Activated B cell treated with CpG ODN at 0.5 μM for 24 hours (primary cell): Measurements from ENCODE around the gene MAP7D2. TPM values are rescaled to one million over a fixed set of nuclear protein-coding genes. Genes with fewer than 3 reads are reported as not detected.

Experiments
- ATAC-seq: fragments of 200-7000 bp; cut with Tn5 transposase; one replicate; pipeline ENCODE4 v1.10.0; 2021; ENCODE audit warnings: low read depth, mild to moderate bottlenecking, moderate library complexity
- CTCF ChIA-PET: fragments of 350-600 bp; sonication (Branson Sonifier 250); formaldehyde crosslinking; loops from one replicate; lab custom pipeline; 2021; ENCODE audit warnings: antibody characterized with exemption; lab: Charles Lee
- POLR2A ChIA-PET: fragments of 350-600 bp; sonication (Branson Sonifier 250); formaldehyde crosslinking; loops from one replicate; lab custom pipeline; 2021; ENCODE audit warnings: antibody characterized with exemption; lab: Charles Lee
- DNase-seq: peaks from one replicate; pipeline ENCODE4 v3.0.0; 2022
- H3K27ac Mint-ChIP-seq: one replicate; pipeline ENCODE4 v1.8.0; 2020; ENCODE audit warnings: mixed read lengths
- H3K27me3 Mint-ChIP-seq: one replicate; pipeline ENCODE4 v1.8.0; 2021; ENCODE audit warnings: mixed read lengths
- H3K36me3 Mint-ChIP-seq: one replicate; pipeline ENCODE4 v1.8.0; 2021; ENCODE audit warnings: low read depth, mixed read lengths
- H3K4me1 Mint-ChIP-seq: one replicate; pipeline ENCODE4 v1.8.0; 2021; ENCODE audit warnings: mixed read lengths
- H3K4me3 Mint-ChIP-seq: one replicate; pipeline ENCODE4 v1.8.0; 2020; ENCODE audit warnings: mild to moderate bottlenecking, mixed read lengths
- H3K9me3 Mint-ChIP-seq: one replicate; pipeline ENCODE4 v1.8.0; 2020; ENCODE audit warnings: mixed read lengths
- CTCF ChIP-seq: fragments of 200-600 bp; IDR thresholded peaks from one replicate; pipeline ENCODE4 v1.8.0; 2022; ENCODE audit warnings: antibody characterized with exemption, mild to moderate bottlenecking
- intact Hi-C: fragments of 100-400 bp; cut with micrococcal nuclease; formaldehyde crosslinking; loops from one replicate; pipeline ENCODE4 v1.15.1; 2024
- total RNA-seq: library from RNA; stranded (reverse); gene quantifications from 2 replicates; pipeline ENCODE4 v1.2.3, GENCODE V29; 2022

The MAP7D2 gene
- total RNA-seq, 1 donor from 2014 or later: 0.16 TPM

- peaks cover 4% of the 10 kb centered on the region for H3K4me1 Mint-ChIP-seq
- DNase-seq: no peak
- no peak overlapping the region for H3K27ac Mint-ChIP-seq
- H3K36me3 Mint-ChIP-seq: no peaks in the 10 kb centered on the region
- intact Hi-C loops: no loop called here
- ATAC-seq: no peak
- CTCF ChIA-PET: no interaction called here
- POLR2A ChIA-PET: interaction anchor here (0.7 kb wide), 1 partner anchor 126 kb away, joined by 3 read pairs; no protein-coding TSS in a partner anchor
- no peak for TF ChIP-seq CTCF
- peak overlapping the region; percentile 32 for H3K4me3 Mint-ChIP-seq
- no peaks in the 10 kb centered on the region for H3K9me3 Mint-ChIP-seq
- peaks cover 8% of the 10 kb centered on the region for H3K27me3 Mint-ChIP-seq
Measured at GRCh38 chrX:20116087-20116576, 575 bp downstream of the MAP7D2 start.

- POLR2A ChIA-PET: interaction anchor here (0.6 kb wide), 1 partner anchor 109 kb away, joined by 6 read pairs; no protein-coding TSS in a partner anchor
- no peak for ATAC-seq
- no peak for DNase-seq
- CTCF ChIA-PET: no interaction called here
- intact Hi-C loops: no loop called here
- H3K27ac Mint-ChIP-seq: no peak overlapping the region
- no peak overlapping the region for H3K4me3 Mint-ChIP-seq
- H3K27me3 Mint-ChIP-seq: peaks cover 8% of the 10 kb centered on the region
- H3K36me3 Mint-ChIP-seq: no peaks in the 10 kb centered on the region
- H3K9me3 Mint-ChIP-seq: no peaks in the 10 kb centered on the region
- no peak for TF ChIP-seq CTCF
- H3K4me1 Mint-ChIP-seq: peaks cover 2% of the 10 kb centered on the region
Measured at GRCh38 chrX:20112022-20112774, 4.5 kb downstream of the MAP7D2 start.

GRCh38 chrX:20111271-20111670, 5.4 kb downstream of the MAP7D2 start:
- no peak for TF ChIP-seq CTCF
- H3K36me3 Mint-ChIP-seq: no peaks in the 10 kb centered on the region
- intact Hi-C loops: no loop called here
- no peaks in the 10 kb centered on the region for H3K9me3 Mint-ChIP-seq
- peaks cover 8% of the 10 kb centered on the region for H3K27me3 Mint-ChIP-seq
- H3K27ac Mint-ChIP-seq: no peak overlapping the region
- ChIA-PET CTCF (no interaction called here), POLR2A (no interaction called here)
- DNase-seq (no peak), ATAC-seq (no peak)
- H3K4me1 Mint-ChIP-seq: peaks cover under 1% of the 10 kb centered on the region
- no peak overlapping the region for H3K4me3 Mint-ChIP-seq

GRCh38 chrX:20101934-20102581, 14.6 kb downstream of the MAP7D2 start:
- DNase-seq (no peak), ATAC-seq (no peak)
- no peaks in the 10 kb centered on the region for H3K27me3 Mint-ChIP-seq
- no peaks in the 10 kb centered on the region for H3K36me3 Mint-ChIP-seq
- intact Hi-C loops: no loop called here
- no peaks in the 10 kb centered on the region for H3K9me3 Mint-ChIP-seq
- no peak overlapping the region for H3K27ac Mint-ChIP-seq
- CTCF ChIA-PET: no interaction called here
- TF ChIP-seq CTCF: no peak
- POLR2A ChIA-PET: no interaction called here
- H3K4me1 Mint-ChIP-seq: no peaks in the 10 kb centered on the region
- no peak overlapping the region for H3K4me3 Mint-ChIP-seq

- no peaks in the 10 kb centered on the region for H3K4me1 Mint-ChIP-seq
- ATAC-seq: no peak
- DNase-seq: no peak
- H3K36me3 Mint-ChIP-seq: no peaks in the 10 kb centered on the region
- no peak for TF ChIP-seq CTCF
- no peak overlapping the region for H3K4me3 Mint-ChIP-seq
- CTCF ChIA-PET: no interaction called here
- no peaks in the 10 kb centered on the region for H3K9me3 Mint-ChIP-seq
- intact Hi-C loops: no loop called here
- no peak overlapping the region for H3K27ac Mint-ChIP-seq
- H3K27me3 Mint-ChIP-seq: peaks cover 2% of the 10 kb centered on the region
- POLR2A ChIA-PET: no interaction called here
Measured at GRCh38 chrX:20091499-20091898, 25.2 kb downstream of the MAP7D2 start.
